Endothelial cell of umbilical vein (primary cell): ENCODE results near the gene STMN1.

Experiments used
- CTCF ChIP-seq, 2 donors: IDR thresholded peaks; 1 replicate in 1 of 2; 2 replicates in 1 of 2; pipeline ENCODE4 v1.5.1; 2011; ENCODE audit warnings: low read length in 2 of 2, mild to moderate bottlenecking in 2 of 2, moderate library complexity in 2 of 2, control low read depth in 1 of 2, inconsistent platforms in 1 of 2, low read depth in 1 of 2; ENCODE audit not compliant: insufficient read depth in 1 of 2; ENCODE audit errors: extremely low read depth in 1 of 2
- EZH2 ChIP-seq: IDR thresholded peaks from 2 replicates; pipeline ENCODE4 v1.6.1; 2012; ENCODE audit warnings: borderline replicate concordance, low read depth, mild to moderate bottlenecking, moderate library complexity, low read length, inconsistent platforms; ENCODE audit not compliant: severe bottlenecking
- FOS ChIP-seq: IDR thresholded peaks from 2 replicates; pipeline ENCODE4 v1.6.1; 2011; ENCODE audit warnings: mild to moderate bottlenecking, low read length, moderate library complexity, borderline replicate concordance; ENCODE audit not compliant: insufficient read depth
- JUN ChIP-seq: IDR thresholded peaks from 2 replicates; pipeline ENCODE4 v1.6.1; 2011; ENCODE audit warnings: borderline replicate concordance, low read depth; ENCODE audit not compliant: insufficient read length, insufficient read depth
- MAX ChIP-seq: IDR thresholded peaks from 2 replicates; pipeline ENCODE4 v1.6.1; 2011; ENCODE audit not compliant: insufficient read depth, insufficient read length
- MYC ChIP-seq: IDR thresholded peaks from one replicate; pipeline ENCODE4 v1.6.1; 2011; ENCODE audit warnings: mild to moderate bottlenecking, low read depth, low read length
- POLR2A ChIP-seq: IDR thresholded peaks from 2 replicates; pipeline ENCODE4 v1.6.1; 2012; ENCODE audit warnings: low read depth, mild to moderate bottlenecking, control low read depth, low read length
- POLR2AphosphoS5 ChIP-seq: IDR thresholded peaks from 2 replicates; pipeline ENCODE4 v1.6.1; 2012; ENCODE audit warnings: low read depth, mild to moderate bottlenecking, control low read depth, low read length, moderate library complexity; ENCODE audit not compliant: insufficient read depth

- no peak for TF ChIP-seq CTCF (IDR thresholded peaks at IDR 0.05; ENCODE audit: extremely low read depth in 1 of 2, insufficient read depth in 1 of 2, low read depth in 1 of 2, low read length in 2 of 2)
- no peak for TF ChIP-seq POLR2A
- TF ChIP-seq MAX: no peak
- no peak for TF ChIP-seq FOS
- no peak for TF ChIP-seq EZH2
- no peak for TF ChIP-seq MYC
- TF ChIP-seq POLR2AphosphoS5: no peak
- no peak for TF ChIP-seq JUN
Observed at GRCh38 chr1:25899792-25900191, 6.4 kb downstream of the STMN1 start.
